ENCODE data around the gene PODXL. TPM values are rescaled to one million over a fixed set of nuclear protein-coding genes. Genes with fewer than 3 reads are reported as not detected.

Gene PODXL
- total RNA-seq, 2 donors from 2014 or later = 23.0 to 50.8 TPM

DNA sequence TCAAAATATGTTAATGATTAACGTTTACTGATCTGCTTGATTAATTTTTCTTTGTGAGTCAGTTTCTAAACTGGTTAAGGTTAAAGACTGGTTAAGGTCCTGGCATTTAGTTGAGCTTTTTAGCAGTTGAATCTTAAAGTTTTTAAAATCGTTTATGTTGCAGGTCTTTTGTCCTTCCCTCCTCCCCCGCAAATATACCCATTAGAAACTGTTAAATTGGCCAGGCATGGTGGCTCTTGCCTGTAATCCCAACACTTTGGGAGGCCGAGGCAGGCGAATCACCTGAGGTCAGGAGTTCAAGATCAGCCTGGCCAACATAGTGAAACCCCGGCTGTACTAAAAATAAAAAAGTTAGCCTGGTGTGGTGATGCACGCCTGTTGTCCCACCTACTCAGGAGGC is 100.9 kb downstream of the PODXL start:
- Histone ChIP-seq H3K36me3 (no peaks in the 10 kb centered on the region), H3K27ac (no peak overlapping the region), H3K27me3 (replicated peaks; ENCODE audit: insufficient read depth) (no peaks in the 10 kb centered on the region), H3K4me3 (no peak overlapping the region), H3K4me1 (ENCODE audit: control insufficient read depth in 1 of 2, low read depth in 2 of 2) (peaks cover 0 to 15% of the 10 kb centered on the region in 2 donors), H3K9me3 (no peaks in the 10 kb centered on the region)
- ATAC-seq (ENCODE audit: insufficient number of reproducible peaks, low FRiP score, low read depth) = no peak
- TF ChIP-seq, protein P1, sequence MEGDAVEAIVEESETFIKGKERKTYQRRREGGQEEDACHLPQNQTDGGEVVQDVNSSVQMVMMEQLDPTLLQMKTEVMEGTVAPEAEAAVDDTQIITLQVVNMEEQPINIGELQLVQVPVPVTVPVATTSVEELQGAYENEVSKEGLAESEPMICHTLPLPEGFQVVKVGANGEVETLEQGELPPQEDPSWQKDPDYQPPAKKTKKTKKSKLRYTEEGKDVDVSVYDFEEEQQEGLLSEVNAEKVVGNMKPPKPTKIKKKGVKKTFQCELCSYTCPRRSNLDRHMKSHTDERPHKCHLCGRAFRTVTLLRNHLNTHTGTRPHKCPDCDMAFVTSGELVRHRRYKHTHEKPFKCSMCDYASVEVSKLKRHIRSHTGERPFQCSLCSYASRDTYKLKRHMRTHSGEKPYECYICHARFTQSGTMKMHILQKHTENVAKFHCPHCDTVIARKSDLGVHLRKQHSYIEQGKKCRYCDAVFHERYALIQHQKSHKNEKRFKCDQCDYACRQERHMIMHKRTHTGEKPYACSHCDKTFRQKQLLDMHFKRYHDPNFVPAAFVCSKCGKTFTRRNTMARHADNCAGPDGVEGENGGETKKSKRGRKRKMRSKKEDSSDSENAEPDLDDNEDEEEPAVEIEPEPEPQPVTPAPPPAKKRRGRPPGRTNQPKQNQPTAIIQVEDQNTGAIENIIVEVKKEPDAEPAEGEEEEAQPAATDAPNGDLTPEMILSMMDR (IDR thresholded peaks at IDR 0.05) = no peak
- no peak for DNase-seq (ENCODE audit: low spot score)

DNA sequence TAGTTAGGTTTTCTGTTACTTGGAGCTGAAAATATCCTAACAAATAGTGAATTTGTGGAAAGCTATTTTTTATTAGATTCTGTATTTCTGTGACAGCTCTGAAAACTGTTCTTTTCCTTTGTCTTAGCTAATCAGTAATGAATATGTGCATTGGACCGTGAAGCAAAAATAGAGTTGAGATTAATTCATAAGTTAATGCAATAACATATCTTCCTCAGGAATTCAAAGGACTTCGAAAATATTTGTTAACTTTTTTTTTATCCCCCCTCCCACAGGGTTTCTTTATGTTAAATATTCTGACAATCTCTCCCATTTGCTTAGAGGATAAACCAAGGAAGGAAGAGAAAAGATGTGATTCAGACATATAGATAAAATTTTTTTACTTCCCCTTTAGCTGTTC is 101.4 kb downstream of the PODXL start:
- H3K4me3 ChIP-seq = no peak overlapping the region
- H3K36me3 ChIP-seq = no peaks in the 10 kb centered on the region
- H3K9me3 ChIP-seq = no peaks in the 10 kb centered on the region
- DNase-seq (ENCODE audit: low spot score) (no peak), ATAC-seq (ENCODE audit: insufficient number of reproducible peaks, low FRiP score, low read depth) (no peak)
- H3K4me1 ChIP-seq (ENCODE audit: control insufficient read depth in 1 of 2, low read depth in 2 of 2) = peaks cover 0 to 15% of the 10 kb centered on the region in 2 donors
- H3K27ac ChIP-seq = no peak overlapping the region
- no peaks in the 10 kb centered on the region for H3K27me3 ChIP-seq (replicated peaks; ENCODE audit: insufficient read depth)
- TF ChIP-seq, protein P1 (IDR thresholded peaks at IDR 0.05) = no peak

DNA sequence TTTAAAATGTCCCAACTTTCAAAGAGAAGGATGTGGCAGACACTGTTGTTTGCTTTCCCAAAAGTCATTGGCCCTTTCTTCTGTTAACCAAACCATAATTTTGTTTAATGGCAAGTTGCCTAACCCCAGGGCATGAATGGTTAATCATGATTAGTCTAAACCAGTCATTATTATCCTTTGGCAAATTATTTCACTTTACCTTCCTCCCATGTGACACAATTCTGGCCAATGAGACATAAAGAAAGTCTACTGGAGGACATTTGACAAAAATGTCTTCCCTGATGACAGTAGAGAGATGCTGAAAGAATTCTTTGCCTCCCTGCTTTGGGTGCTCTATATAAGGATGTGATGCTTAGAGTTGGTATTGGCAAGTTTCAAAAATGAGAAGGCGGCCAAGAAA is 101.9 kb downstream of the PODXL start:
- Histone ChIP-seq H3K9me3 (no peaks in the 10 kb centered on the region), H3K4me1 (ENCODE audit: control insufficient read depth in 1 of 2, low read depth in 2 of 2) (peaks cover 0 to 15% of the 10 kb centered on the region in 2 donors), H3K27ac (no peak overlapping the region), H3K27me3 (replicated peaks; ENCODE audit: insufficient read depth) (no peaks in the 10 kb centered on the region), H3K4me3 (no peak overlapping the region), H3K36me3 (no peaks in the 10 kb centered on the region)
- DNase-seq (ENCODE audit: low spot score) (no peak), ATAC-seq (ENCODE audit: insufficient number of reproducible peaks, low FRiP score, low read depth) (no peak)
- TF ChIP-seq, protein P1 (IDR thresholded peaks at IDR 0.05) = no peak

Other genes with a start within 250 kb of the PODXL start
- gene MKLN1, start 228.8 kb downstream of the PODXL start, total RNA-seq = 10 to 100 TPM; 56.7 to 82.4 TPM